Measurements from ENCODE around the gene LPP. TPM values are rescaled to one million over a fixed set of nuclear protein-coding genes. Genes with fewer than 3 reads are reported as not detected.

LPP gene
- polyA plus RNA-seq, 1 donor (not counting 4 experiments of a cell fraction or from before 2014, with no cell fraction given) = 16.0 TPM

- H3K9ac ChIP-seq (ENCODE audit: control insufficient read depth, extremely low read depth, insufficient read depth, low read length) = no peak overlapping the region
- peaks cover 3% of the 10 kb centered on the region for H3K27me3 ChIP-seq (ENCODE audit: control insufficient read depth, extremely low read depth, insufficient read depth, low read length)
- TF ChIP-seq EZH2 (IDR thresholded peaks at IDR 0.05; ENCODE audit: low read length) (no peak), CTCF (optimal IDR thresholded peaks at IDR 0.05 in 1 of 3, IDR thresholded peaks at IDR 0.05 in 1 of 3, conservative IDR thresholded peaks at IDR 0.05 in 1 of 3; ENCODE audit: extremely low read depth in 1 of 3, insufficient read depth in 2 of 3, low read length in 3 of 3) (no peak)
- H3K9me3 ChIP-seq (ENCODE audit: control insufficient read depth, low read depth, low read length) = no peaks in the 10 kb centered on the region
- H2AFZ ChIP-seq (ENCODE audit: control insufficient read depth, low read length) = no peak overlapping the region
- DNase-seq (ENCODE audit: low read depth, low spot score) (no peak), FAIRE-seq (no peak)
- no peaks in the 10 kb centered on the region for H3K36me3 ChIP-seq (ENCODE audit: control insufficient read depth in 2 of 2, extremely low read depth in 1 of 2, insufficient read depth in 2 of 2, low read length in 2 of 2)
- no peak overlapping the region for H3K27ac ChIP-seq (ENCODE audit: control insufficient read depth, insufficient read depth, low read length)
- no peaks in the 10 kb centered on the region for H3K4me1 ChIP-seq (ENCODE audit: control insufficient read depth, extremely low read depth, insufficient read depth, low read length)
- no peaks in the 10 kb centered on the region for H3K79me2 ChIP-seq (ENCODE audit: control insufficient read depth, insufficient read depth, low read length)
- H4K20me1 ChIP-seq (ENCODE audit: control insufficient read depth, extremely low read depth, insufficient read depth, low read length) = no peaks in the 10 kb centered on the region
- H3K4me2 ChIP-seq (ENCODE audit: control insufficient read depth, extremely low read depth, insufficient read depth, low read depth, low read length) = no peak overlapping the region
- no peak overlapping the region for H3K4me3 ChIP-seq (ENCODE audit: control insufficient read depth in 2 of 3, extremely low read depth in 1 of 3, insufficient read depth in 2 of 3, low read depth in 1 of 3, low read length in 3 of 3)
- dilution Hi-C loops (cut with MboI; ENCODE audit: extremely low pct_ligation_motif_present, low sequenced_read_pairs) = no loop called here
- no peaks in the 10 kb centered on the region for H3K9me1 ChIP-seq (ENCODE audit: control insufficient read depth, extremely low read depth, insufficient read depth, low read length)
These were observed 30.6 kb upstream of the LPP start for GRCh38 chr3:188123170-188123905.

- no peak overlapping the region for H3K27ac ChIP-seq (ENCODE audit: control insufficient read depth, insufficient read depth, low read length)
These were observed 29.8 kb upstream of the LPP start for GRCh38 chr3:188124184-188124583.

More at GRCh38 chr3:188124184-188124583, 29.8 kb upstream of the LPP start:
- Histone ChIP-seq H3K4me2 (ENCODE audit: control insufficient read depth, extremely low read depth, insufficient read depth, low read depth, low read length) (no peak overlapping the region), H3K36me3 (ENCODE audit: control insufficient read depth in 2 of 2, extremely low read depth in 1 of 2, insufficient read depth in 2 of 2, low read length in 2 of 2) (no peaks in the 10 kb centered on the region), H3K9me3 (ENCODE audit: control insufficient read depth, low read depth, low read length) (no peaks in the 10 kb centered on the region), H4K20me1 (ENCODE audit: control insufficient read depth, extremely low read depth, insufficient read depth, low read length) (no peaks in the 10 kb centered on the region), H2AFZ (ENCODE audit: control insufficient read depth, low read length) (no peak overlapping the region), H3K4me1 (ENCODE audit: control insufficient read depth, extremely low read depth, insufficient read depth, low read length) (no peaks in the 10 kb centered on the region), H3K9ac (ENCODE audit: control insufficient read depth, extremely low read depth, insufficient read depth, low read length) (no peak overlapping the region), H3K4me3 (ENCODE audit: control insufficient read depth in 2 of 3, extremely low read depth in 1 of 3, insufficient read depth in 2 of 3, low read depth in 1 of 3, low read length in 3 of 3) (no peak overlapping the region), H3K27me3 (ENCODE audit: control insufficient read depth, extremely low read depth, insufficient read depth, low read length) (peaks cover 3% of the 10 kb centered on the region), H3K79me2 (ENCODE audit: control insufficient read depth, insufficient read depth, low read length) (no peaks in the 10 kb centered on the region), H3K9me1 (ENCODE audit: control insufficient read depth, extremely low read depth, insufficient read depth, low read length) (no peaks in the 10 kb centered on the region)
- FAIRE-seq (no peak), DNase-seq (ENCODE audit: low read depth, low spot score) (no peak)
- TF ChIP-seq EZH2 (IDR thresholded peaks at IDR 0.05; ENCODE audit: low read length) = no peak
- TF ChIP-seq CTCF (optimal IDR thresholded peaks at IDR 0.05 in 1 of 3, IDR thresholded peaks at IDR 0.05 in 1 of 3, conservative IDR thresholded peaks at IDR 0.05 in 1 of 3; ENCODE audit: extremely low read depth in 1 of 3, insufficient read depth in 2 of 3, low read length in 3 of 3) = no peak
- dilution Hi-C loops (cut with MboI; ENCODE audit: extremely low pct_ligation_motif_present, low sequenced_read_pairs) = no loop called here

All from keratinocyte (primary cell).